Measurements from ENCODE around the gene ZNF497. TPM values are rescaled to one million over a fixed set of nuclear protein-coding genes. Genes with fewer than 3 reads are reported as not detected.

The ZNF497 gene
- total and polyA plus RNA-seq, 9 of the 15 experiments (the other 6 are each of a cell fraction or from before 2014, with no cell fraction given) = 0.06 to 0.98 (median 0.44) TPM; not detected in 1

DNA sequence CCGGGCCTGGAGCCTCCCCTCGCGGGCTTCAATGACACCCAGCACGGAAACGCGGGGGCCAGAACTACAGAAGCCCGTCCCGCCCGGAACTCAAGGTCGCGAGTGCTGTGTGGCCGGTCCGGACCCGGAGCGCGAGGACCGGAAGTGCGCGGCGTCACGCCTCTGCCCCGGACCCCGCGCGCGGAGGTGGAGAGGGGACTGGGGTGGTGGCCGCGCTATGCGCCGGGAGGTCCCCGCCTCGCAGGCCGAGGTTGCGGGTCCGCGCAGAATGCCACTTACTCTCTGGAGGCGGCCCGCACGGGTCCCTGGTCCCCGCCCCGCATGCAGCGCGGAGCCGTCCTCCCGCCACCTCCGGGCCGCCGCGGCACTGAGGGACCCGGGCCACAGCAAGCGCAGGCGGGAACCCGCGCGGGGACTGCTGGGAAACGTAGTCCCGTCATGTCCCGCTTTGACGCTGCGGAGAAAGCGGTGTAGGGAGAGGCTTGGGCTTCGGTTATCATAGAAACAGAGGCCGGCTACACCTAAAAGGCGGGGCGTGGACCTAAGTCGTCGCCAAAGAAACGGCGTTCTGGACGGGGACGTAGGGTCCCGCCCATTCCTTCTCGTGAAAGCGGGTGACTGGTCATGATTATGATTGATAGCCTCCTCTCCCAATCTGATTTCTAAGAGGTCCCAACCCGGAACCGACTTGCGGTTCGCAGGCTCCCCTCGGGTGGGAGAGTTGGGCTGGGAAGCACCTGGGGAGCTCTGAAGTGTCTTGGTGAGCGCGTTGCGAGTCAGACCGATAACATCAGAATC lies 18.3 kb upstream of the ZNF497 start, which contains the start of gene ZNF837 (continued):
- TF ChIP-seq, protein P1, sequence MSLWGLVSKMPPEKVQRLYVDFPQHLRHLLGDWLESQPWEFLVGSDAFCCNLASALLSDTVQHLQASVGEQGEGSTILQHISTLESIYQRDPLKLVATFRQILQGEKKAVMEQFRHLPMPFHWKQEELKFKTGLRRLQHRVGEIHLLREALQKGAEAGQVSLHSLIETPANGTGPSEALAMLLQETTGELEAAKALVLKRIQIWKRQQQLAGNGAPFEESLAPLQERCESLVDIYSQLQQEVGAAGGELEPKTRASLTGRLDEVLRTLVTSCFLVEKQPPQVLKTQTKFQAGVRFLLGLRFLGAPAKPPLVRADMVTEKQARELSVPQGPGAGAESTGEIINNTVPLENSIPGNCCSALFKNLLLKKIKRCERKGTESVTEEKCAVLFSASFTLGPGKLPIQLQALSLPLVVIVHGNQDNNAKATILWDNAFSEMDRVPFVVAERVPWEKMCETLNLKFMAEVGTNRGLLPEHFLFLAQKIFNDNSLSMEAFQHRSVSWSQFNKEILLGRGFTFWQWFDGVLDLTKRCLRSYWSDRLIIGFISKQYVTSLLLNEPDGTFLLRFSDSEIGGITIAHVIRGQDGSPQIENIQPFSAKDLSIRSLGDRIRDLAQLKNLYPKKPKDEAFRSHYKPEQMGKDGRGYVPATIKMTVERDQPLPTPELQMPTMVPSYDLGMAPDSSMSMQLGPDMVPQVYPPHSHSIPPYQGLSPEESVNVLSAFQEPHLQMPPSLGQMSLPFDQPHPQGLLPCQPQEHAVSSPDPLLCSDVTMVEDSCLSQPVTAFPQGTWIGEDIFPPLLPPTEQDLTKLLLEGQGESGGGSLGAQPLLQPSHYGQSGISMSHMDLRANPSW (CRISPR knock-in tag; IDR thresholded peaks at IDR 0.05) = peak; percentile 85; the same call in 1 of the 2 replicates
- TF ChIP-seq, protein P2, sequence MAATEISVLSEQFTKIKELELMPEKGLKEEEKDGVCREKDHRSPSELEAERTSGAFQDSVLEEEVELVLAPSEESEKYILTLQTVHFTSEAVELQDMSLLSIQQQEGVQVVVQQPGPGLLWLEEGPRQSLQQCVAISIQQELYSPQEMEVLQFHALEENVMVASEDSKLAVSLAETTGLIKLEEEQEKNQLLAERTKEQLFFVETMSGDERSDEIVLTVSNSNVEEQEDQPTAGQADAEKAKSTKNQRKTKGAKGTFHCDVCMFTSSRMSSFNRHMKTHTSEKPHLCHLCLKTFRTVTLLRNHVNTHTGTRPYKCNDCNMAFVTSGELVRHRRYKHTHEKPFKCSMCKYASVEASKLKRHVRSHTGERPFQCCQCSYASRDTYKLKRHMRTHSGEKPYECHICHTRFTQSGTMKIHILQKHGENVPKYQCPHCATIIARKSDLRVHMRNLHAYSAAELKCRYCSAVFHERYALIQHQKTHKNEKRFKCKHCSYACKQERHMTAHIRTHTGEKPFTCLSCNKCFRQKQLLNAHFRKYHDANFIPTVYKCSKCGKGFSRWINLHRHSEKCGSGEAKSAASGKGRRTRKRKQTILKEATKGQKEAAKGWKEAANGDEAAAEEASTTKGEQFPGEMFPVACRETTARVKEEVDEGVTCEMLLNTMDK (IDR thresholded peaks at IDR 0.05; ENCODE audit: borderline replicate concordance, insufficient read depth, low read depth, low read length, poor library complexity, severe bottlenecking) = peak; percentile 44
- TF ChIP-seq ZSCAN32 (CRISPR knock-in tag; IDR thresholded peaks at IDR 0.05) (no peak), XRCC4 (IDR thresholded peaks at IDR 0.05; ENCODE audit: extremely low read depth, insufficient read depth, insufficient read length) (no peak), GTF2E2 (tag; IDR thresholded peaks at IDR 0.05) (peak; percentile 98), GTF2F1 (IDR thresholded peaks at IDR 0.05; ENCODE audit: low read depth, low read length) (peak; percentile 75; the same call in 1 of the 2 replicates), ZNF12 (CRISPR knock-in tag; IDR thresholded peaks at IDR 0.05) (no peak), NFIX (CRISPR knock-in tag; IDR thresholded peaks at IDR 0.05; ENCODE audit: low read depth) (no peak), ELF4 (CRISPR knock-in tag; IDR thresholded peaks at IDR 0.05) (0 out of 2 replicates have a peak, but pooled peaks have one; percentile 5), SUPT5H (IDR thresholded peaks at IDR 0.05) (peak; percentile 96), SMAD4 (CRISPR knock-in tag; conservative IDR thresholded peaks at IDR 0.05) (peak; percentile 83)
- TF ChIP-seq, protein P3, sequence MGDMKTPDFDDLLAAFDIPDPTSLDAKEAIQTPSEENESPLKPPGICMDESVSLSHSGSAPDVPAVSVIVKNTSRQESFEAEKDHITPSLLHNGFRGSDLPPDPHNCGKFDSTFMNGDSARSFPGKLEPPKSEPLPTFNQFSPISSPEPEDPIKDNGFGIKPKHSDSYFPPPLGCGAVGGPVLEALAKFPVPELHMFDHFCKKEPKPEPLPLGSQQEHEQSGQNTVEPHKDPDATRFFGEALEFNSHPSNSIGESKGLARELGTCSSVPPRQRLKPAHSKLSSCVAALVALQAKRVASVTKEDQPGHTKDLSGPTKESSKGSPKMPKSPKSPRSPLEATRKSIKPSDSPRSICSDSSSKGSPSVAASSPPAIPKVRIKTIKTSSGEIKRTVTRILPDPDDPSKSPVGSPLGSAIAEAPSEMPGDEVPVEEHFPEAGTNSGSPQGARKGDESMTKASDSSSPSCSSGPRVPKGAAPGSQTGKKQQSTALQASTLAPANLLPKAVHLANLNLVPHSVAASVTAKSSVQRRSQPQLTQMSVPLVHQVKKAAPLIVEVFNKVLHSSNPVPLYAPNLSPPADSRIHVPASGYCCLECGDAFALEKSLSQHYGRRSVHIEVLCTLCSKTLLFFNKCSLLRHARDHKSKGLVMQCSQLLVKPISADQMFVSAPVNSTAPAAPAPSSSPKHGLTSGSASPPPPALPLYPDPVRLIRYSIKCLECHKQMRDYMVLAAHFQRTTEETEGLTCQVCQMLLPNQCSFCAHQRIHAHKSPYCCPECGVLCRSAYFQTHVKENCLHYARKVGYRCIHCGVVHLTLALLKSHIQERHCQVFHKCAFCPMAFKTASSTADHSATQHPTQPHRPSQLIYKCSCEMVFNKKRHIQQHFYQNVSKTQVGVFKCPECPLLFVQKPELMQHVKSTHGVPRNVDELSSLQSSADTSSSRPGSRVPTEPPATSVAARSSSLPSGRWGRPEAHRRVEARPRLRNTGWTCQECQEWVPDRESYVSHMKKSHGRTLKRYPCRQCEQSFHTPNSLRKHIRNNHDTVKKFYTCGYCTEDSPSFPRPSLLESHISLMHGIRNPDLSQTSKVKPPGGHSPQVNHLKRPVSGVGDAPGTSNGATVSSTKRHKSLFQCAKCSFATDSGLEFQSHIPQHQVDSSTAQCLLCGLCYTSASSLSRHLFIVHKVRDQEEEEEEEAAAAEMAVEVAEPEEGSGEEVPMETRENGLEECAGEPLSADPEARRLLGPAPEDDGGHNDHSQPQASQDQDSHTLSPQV (IDR thresholded peaks at IDR 0.05) = peak; percentile 50; the same call in 1 of the 2 replicates
- TF ChIP-seq, protein P4, sequence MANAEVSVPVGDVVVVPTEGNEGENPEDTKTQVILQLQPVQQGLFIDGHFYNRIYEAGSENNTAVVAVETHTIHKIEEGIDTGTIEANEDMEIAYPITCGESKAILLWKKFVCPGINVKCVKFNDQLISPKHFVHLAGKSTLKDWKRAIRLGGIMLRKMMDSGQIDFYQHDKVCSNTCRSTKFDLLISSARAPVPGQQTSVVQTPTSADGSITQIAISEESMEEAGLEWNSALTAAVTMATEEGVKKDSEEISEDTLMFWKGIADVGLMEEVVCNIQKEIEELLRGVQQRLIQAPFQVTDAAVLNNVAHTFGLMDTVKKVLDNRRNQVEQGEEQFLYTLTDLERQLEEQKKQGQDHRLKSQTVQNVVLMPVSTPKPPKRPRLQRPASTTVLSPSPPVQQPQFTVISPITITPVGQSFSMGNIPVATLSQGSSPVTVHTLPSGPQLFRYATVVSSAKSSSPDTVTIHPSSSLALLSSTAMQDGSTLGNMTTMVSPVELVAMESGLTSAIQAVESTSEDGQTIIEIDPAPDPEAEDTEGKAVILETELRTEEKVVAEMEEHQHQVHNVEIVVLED (CRISPR knock-in tag; IDR thresholded peaks at IDR 0.05) = peak; percentile 83
- TF ChIP-seq, protein P5, sequence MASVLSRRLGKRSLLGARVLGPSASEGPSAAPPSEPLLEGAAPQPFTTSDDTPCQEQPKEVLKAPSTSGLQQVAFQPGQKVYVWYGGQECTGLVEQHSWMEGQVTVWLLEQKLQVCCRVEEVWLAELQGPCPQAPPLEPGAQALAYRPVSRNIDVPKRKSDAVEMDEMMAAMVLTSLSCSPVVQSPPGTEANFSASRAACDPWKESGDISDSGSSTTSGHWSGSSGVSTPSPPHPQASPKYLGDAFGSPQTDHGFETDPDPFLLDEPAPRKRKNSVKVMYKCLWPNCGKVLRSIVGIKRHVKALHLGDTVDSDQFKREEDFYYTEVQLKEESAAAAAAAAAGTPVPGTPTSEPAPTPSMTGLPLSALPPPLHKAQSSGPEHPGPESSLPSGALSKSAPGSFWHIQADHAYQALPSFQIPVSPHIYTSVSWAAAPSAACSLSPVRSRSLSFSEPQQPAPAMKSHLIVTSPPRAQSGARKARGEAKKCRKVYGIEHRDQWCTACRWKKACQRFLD (CRISPR knock-in tag; IDR thresholded peaks at IDR 0.05) = peak; percentile 89

Data from K562 (cell line).